H9 (cell line): ENCODE results near the gene NIN. TPM values are rescaled to one million over a fixed set of nuclear protein-coding genes. Genes with fewer than 3 reads are reported as not detected.

Source experiments
- DNase-seq: peaks from one replicate; pipeline ENCODE4 v3.0.0-alpha.2; 2017
- H2AFZ ChIP-seq: one replicate; pipeline ENCODE4 v1.6.1; 2013; ENCODE audit warnings: mild to moderate bottlenecking, low read length, control low read depth, moderate library complexity
- H2AK5ac ChIP-seq: 2 replicates; pipeline ENCODE4 v1.6.1; 2013; ENCODE audit warnings: low read length, control low read depth, mixed read lengths; ENCODE audit not compliant: insufficient read length
- H2BK120ac ChIP-seq: one replicate; pipeline ENCODE4 v1.6.1; 2013; ENCODE audit warnings: low read depth, mild to moderate bottlenecking, low read length, control low read depth, inconsistent platforms; ENCODE audit not compliant: poor library complexity, severe bottlenecking
- H2BK12ac ChIP-seq: 2 replicates; pipeline ENCODE4 v1.6.1; 2013; ENCODE audit warnings: low read length, control low read depth, mixed read lengths, low read depth; ENCODE audit not compliant: insufficient read length
- H2BK15ac ChIP-seq: 2 replicates; pipeline ENCODE4 v1.6.1; 2013; ENCODE audit warnings: low read depth, low read length, control low read depth
- H2BK20ac ChIP-seq: one replicate; pipeline ENCODE4 v1.6.1; 2013; ENCODE audit warnings: low read depth, mild to moderate bottlenecking, low read length, control low read depth, inconsistent platforms; ENCODE audit not compliant: poor library complexity, severe bottlenecking
- H2BK5ac ChIP-seq: 2 replicates; pipeline ENCODE4 v1.6.1; 2013; ENCODE audit warnings: low read length, control low read depth, mixed read lengths; ENCODE audit not compliant: insufficient read length
- H3K14ac ChIP-seq: 2 replicates; pipeline ENCODE4 v1.6.1; 2013; ENCODE audit warnings: low read length, control low read depth; ENCODE audit not compliant: insufficient read depth
- H3K18ac ChIP-seq: 2 replicates; pipeline ENCODE4 v1.6.1; 2013; ENCODE audit warnings: low read depth, mild to moderate bottlenecking, mixed read lengths, low read length, control low read depth; ENCODE audit not compliant: insufficient read length
- H3K23ac ChIP-seq: 2 replicates; pipeline ENCODE4 v1.6.1; 2013; ENCODE audit warnings: low read length, control low read depth, mixed read lengths, low read depth; ENCODE audit not compliant: insufficient read length
- H3K23me2 ChIP-seq: 2 replicates; pipeline ENCODE4 v1.6.1; 2013; ENCODE audit warnings: low read depth, mild to moderate bottlenecking, mixed read lengths, low read length, control low read depth; ENCODE audit not compliant: insufficient read length, poor library complexity, severe bottlenecking
- H3K27ac ChIP-seq: 2 replicates; pipeline ENCODE4 v1.5.1; 2013; ENCODE audit warnings: low read length, control low read depth, mixed read lengths, low read depth; ENCODE audit not compliant: insufficient read length
- H3K27me3 ChIP-seq: 2 replicates; pipeline ENCODE4 v1.6.1; 2013; ENCODE audit warnings: low read length, control low read depth, inconsistent platforms; ENCODE audit not compliant: insufficient read depth
- H3K4ac ChIP-seq: 2 replicates; pipeline ENCODE4 v1.6.1; 2013; ENCODE audit warnings: low read depth, mild to moderate bottlenecking, control low read depth, inconsistent platforms, low read length, moderate library complexity
- H3K4me1 ChIP-seq: 2 replicates; pipeline ENCODE4 v1.6.1; 2013; ENCODE audit warnings: low read length, control low read depth, inconsistent platforms; ENCODE audit not compliant: insufficient read depth
- H3K4me2 ChIP-seq: 2 replicates; pipeline ENCODE4 v1.6.1; 2013; ENCODE audit warnings: low read length, control low read depth, mixed read lengths; ENCODE audit not compliant: insufficient read length, insufficient read depth
- H3K56ac ChIP-seq: 2 replicates; pipeline ENCODE4 v1.6.1; 2013; ENCODE audit warnings: low read depth, mild to moderate bottlenecking, mixed read lengths, low read length, control low read depth; ENCODE audit not compliant: insufficient read length
- H3K79me1 ChIP-seq: 2 replicates; pipeline ENCODE4 v1.6.1; 2013; ENCODE audit warnings: low read depth, mild to moderate bottlenecking, moderate library complexity, low read length, control low read depth, inconsistent platforms; ENCODE audit not compliant: insufficient read depth, poor library complexity, severe bottlenecking
- H3K79me2 ChIP-seq: 2 replicates; pipeline ENCODE4 v1.6.1; 2013; ENCODE audit warnings: low read length, control low read depth, inconsistent platforms; ENCODE audit not compliant: insufficient read depth
- H3K9ac ChIP-seq: 2 replicates; pipeline ENCODE4 v1.6.1; 2013; ENCODE audit warnings: low read length, control low read depth, mixed read lengths; ENCODE audit not compliant: insufficient read length; ENCODE audit errors: extremely low read depth
- H3K9me3 ChIP-seq: one replicate; pipeline ENCODE4 v1.6.1; 2013; ENCODE audit warnings: low read depth, low read length, inconsistent platforms; ENCODE audit not compliant: control insufficient read depth
- H3T11ph ChIP-seq: one replicate; pipeline ENCODE4 v1.6.1; 2013; ENCODE audit warnings: mild to moderate bottlenecking, low read length, control low read depth, inconsistent platforms
- H4K20me1 ChIP-seq: one replicate; pipeline ENCODE4 v1.6.1; 2013; ENCODE audit not compliant: control insufficient read depth, insufficient read length, insufficient read depth
- H4K5ac ChIP-seq: 2 replicates; pipeline ENCODE4 v1.6.1; 2013; ENCODE audit warnings: low read depth, mild to moderate bottlenecking, mixed read lengths, low read length, control low read depth; ENCODE audit not compliant: insufficient read length
- H4K8ac ChIP-seq: replicated peaks from 2 replicates; pipeline ENCODE4 v1.6.1; 2013; ENCODE audit warnings: low read length, control low read depth, mixed read lengths, low read depth; ENCODE audit not compliant: insufficient read length
- H4K91ac ChIP-seq: 2 replicates; pipeline ENCODE4 v1.6.1; 2013; ENCODE audit warnings: low read depth, mild to moderate bottlenecking, moderate library complexity, mixed read lengths, low read length, control low read depth; ENCODE audit not compliant: insufficient read length
- H3K27ac Mint-ChIP-seq, 3 experiments: 2 replicates in 2 of 3; 3 replicates in 1 of 3; pipeline ENCODE4 v1.8.0; 2020 to 2021; ENCODE audit warnings: mixed read lengths in 3 of 3, mild to moderate bottlenecking in 1 of 3, moderate library complexity in 1 of 3
- H3K27me3 Mint-ChIP-seq: 2 replicates; pipeline ENCODE4 v1.8.0; 2021; ENCODE audit warnings: low read depth, mild to moderate bottlenecking, moderate library complexity, mixed read lengths
- H3K36me3 Mint-ChIP-seq, 3 experiments: 2 replicates in 2 of 3; 3 replicates in 1 of 3; pipeline ENCODE4 v1.8.0; 2020 to 2021; ENCODE audit warnings: low read depth in 3 of 3, mixed read lengths in 3 of 3; ENCODE audit not compliant: insufficient read depth in 1 of 3
- H3K4me1 Mint-ChIP-seq, 2 experiments: 2 replicates each; pipeline ENCODE4 v1.8.0; 2020; ENCODE audit warnings: mixed read lengths in 2 of 2
- H3K4me3 Mint-ChIP-seq, 2 experiments: 2 replicates in 1 of 2; 3 replicates in 1 of 2; pipeline ENCODE4 v1.8.0; 2020 to 2021; ENCODE audit warnings: mild to moderate bottlenecking in 2 of 2, mixed read lengths in 2 of 2, moderate library complexity in 1 of 2
- H3K9me3 Mint-ChIP-seq, 2 experiments: 2 replicates in 1 of 2; 3 replicates in 1 of 2; pipeline ENCODE4 v1.8.0; 2020; ENCODE audit warnings: mild to moderate bottlenecking in 2 of 2, mixed read lengths in 2 of 2, moderate library complexity in 1 of 2
- WGBS: extraction: QIAGEN DNeasy Blood & Tissue Kit; methylation state at CpG from one replicate; pipeline ENCODE4 v1.1.7; 2013; ENCODE audit warnings: missing lambda C conversion rate, low lambda C conversion rate, mixed read lengths; ENCODE audit not compliant: insufficient read length; ENCODE audit errors: extremely low coverage; 5-methylcytosine and 5-hydroxymethylcytosine counted together
- total RNA-seq: library from RNA; stranded (reverse); gene quantifications from 2 replicates; pipeline ENCODE4 v1.2.1, GENCODE V29; 2021
- TF ChIP-seq, protein P1 (sequence below): fragments of 200-600 bp; sonication (generic); conservative IDR thresholded peaks from 3 replicates; pipeline ENCODE4 v1.8.0; 2021; ENCODE audit warnings: antibody characterized with exemption, mild to moderate bottlenecking

NIN gene
- total RNA-seq, 1 experiment from 2014 or later, result 18.4 TPM

DNA sequence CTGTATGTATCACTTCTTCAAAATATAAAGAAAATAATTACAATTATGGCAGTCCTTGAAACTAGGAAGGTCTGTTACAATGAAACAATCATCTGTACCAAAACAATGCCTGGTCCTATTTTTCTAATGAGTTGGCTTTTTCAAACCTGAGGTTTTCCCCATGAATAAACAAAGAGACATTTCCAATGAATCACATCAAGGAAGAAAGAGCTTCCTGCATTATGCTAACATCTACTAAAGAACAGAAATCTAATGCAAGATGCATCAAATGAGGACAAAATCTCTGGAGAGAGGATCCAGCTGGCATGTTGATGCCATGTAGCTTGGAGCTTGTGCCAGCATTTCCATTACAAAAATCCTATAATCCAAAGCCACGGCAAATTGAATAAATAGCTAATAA is 29.3 kb downstream of the NIN start:
- H2AK5ac ChIP-seq, result no peak overlapping the region
- Mint-ChIP-seq H3K27me3 (no peaks in the 10 kb centered on the region), H3K4me1 (peaks cover 11 to 12% of the 10 kb centered on the region in 2 experiments; a peak in 3 of 4 replicates), H3K36me3 (peaks cover 0 to 7% (median 6%) of the 10 kb centered on the region in 3 experiments; a peak in 3 of 7 replicates), H3K9me3 (no peaks in the 10 kb centered on the region), H3K27ac (no peak overlapping the region), H3K4me3 (no peak overlapping the region)
- H3K9ac ChIP-seq, result no peak overlapping the region
- no peak overlapping the region for H3K27ac ChIP-seq
- H3K14ac ChIP-seq, result no peak overlapping the region
- no peak overlapping the region for H3K18ac ChIP-seq
- TF ChIP-seq, protein P1, sequence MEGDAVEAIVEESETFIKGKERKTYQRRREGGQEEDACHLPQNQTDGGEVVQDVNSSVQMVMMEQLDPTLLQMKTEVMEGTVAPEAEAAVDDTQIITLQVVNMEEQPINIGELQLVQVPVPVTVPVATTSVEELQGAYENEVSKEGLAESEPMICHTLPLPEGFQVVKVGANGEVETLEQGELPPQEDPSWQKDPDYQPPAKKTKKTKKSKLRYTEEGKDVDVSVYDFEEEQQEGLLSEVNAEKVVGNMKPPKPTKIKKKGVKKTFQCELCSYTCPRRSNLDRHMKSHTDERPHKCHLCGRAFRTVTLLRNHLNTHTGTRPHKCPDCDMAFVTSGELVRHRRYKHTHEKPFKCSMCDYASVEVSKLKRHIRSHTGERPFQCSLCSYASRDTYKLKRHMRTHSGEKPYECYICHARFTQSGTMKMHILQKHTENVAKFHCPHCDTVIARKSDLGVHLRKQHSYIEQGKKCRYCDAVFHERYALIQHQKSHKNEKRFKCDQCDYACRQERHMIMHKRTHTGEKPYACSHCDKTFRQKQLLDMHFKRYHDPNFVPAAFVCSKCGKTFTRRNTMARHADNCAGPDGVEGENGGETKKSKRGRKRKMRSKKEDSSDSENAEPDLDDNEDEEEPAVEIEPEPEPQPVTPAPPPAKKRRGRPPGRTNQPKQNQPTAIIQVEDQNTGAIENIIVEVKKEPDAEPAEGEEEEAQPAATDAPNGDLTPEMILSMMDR, result no peak
- DNase-seq, result no peak
- H3K23me2 ChIP-seq, result no peaks in the 10 kb centered on the region
- no peaks in the 10 kb centered on the region for H4K20me1 ChIP-seq
- no peak overlapping the region for H2BK5ac ChIP-seq
- no peak overlapping the region for H3T11ph ChIP-seq
- no peak overlapping the region for H4K91ac ChIP-seq
- no peak overlapping the region for H2BK20ac ChIP-seq
- H4K5ac ChIP-seq, result no peak overlapping the region
- H3K79me1 ChIP-seq, result no peaks in the 10 kb centered on the region
- no peak overlapping the region for H3K4ac ChIP-seq
- H2AFZ ChIP-seq, result no peak overlapping the region
- no peak overlapping the region for H2BK120ac ChIP-seq
- H3K4me2 ChIP-seq, result no peak overlapping the region
- H3K27me3 ChIP-seq, result no peaks in the 10 kb centered on the region
- H3K79me2 ChIP-seq, result no peaks in the 10 kb centered on the region
- H2BK12ac ChIP-seq, result no peak overlapping the region
- no peaks in the 10 kb centered on the region for H3K9me3 ChIP-seq
- H3K56ac ChIP-seq, result no peak overlapping the region
- WGBS, result no CpG with 5 or more reads among the region's 1 CpG
- no peak overlapping the region for H4K8ac ChIP-seq
- no peak overlapping the region for H3K23ac ChIP-seq
- 0 out of 2 replicates have a peak, but pooled peaks cover 3% of the 10 kb centered on the region for H3K4me1 ChIP-seq
- no peak overlapping the region for H2BK15ac ChIP-seq
